KOPT-K1 (cell line): ENCODE measurements around the gene CNDP2.
"Not testable (repeated sequence)": the region's sequence is repeated elsewhere in the genome, so short reads cannot be mapped to it uniquely, and the experiment has no call there.

Experiments
- H3K27ac ChIP-seq: fragments of 200-600 bp; sonication (generic); 2 replicates; pipeline ENCODE4 v1.5.1; 2016; ENCODE audit warnings: antibody characterized with exemption, mild to moderate bottlenecking, low read depth, low read length; ENCODE audit not compliant: poor library complexity, severe bottlenecking
- H3K36me3 ChIP-seq: fragments of 200-600 bp; sonication (generic); 2 replicates; pipeline ENCODE4 v1.5.1; 2017; ENCODE audit warnings: antibody characterized with exemption, mild to moderate bottlenecking, low read length, moderate library complexity; ENCODE audit not compliant: insufficient read depth
- H3K9me3 ChIP-seq: fragments of 200-600 bp; sonication (generic); 2 replicates; pipeline ENCODE4 v1.5.1; 2017; ENCODE audit warnings: antibody characterized with exemption, low read length, mild to moderate bottlenecking; ENCODE audit not compliant: insufficient read depth, poor library complexity, severe bottlenecking

The CNDP2 gene

GRCh38 chr18:74546751-74547530 is 50.8 kb downstream of the CNDP2 start:
- Histone ChIP-seq H3K9me3 (peaks cover 36% of the 10 kb centered on the region), H3K36me3 (no peaks in the 10 kb centered on the region), H3K27ac (no peak overlapping the region)

- Histone ChIP-seq H3K27ac (no peak overlapping the region), H3K36me3 (no peaks in the 10 kb centered on the region), H3K9me3 (peaks cover 36% of the 10 kb centered on the region)
These were observed 51.7 kb downstream of the CNDP2 start for GRCh38 chr18:74547860-74548259.

GRCh38 chr18:74549591-74550104 is 53.5 kb downstream of the CNDP2 start:
- Histone ChIP-seq H3K36me3 (no peaks in the 10 kb centered on the region), H3K27ac (no peak overlapping the region), H3K9me3 (peaks cover 36% of the 10 kb centered on the region)

- Histone ChIP-seq H3K9me3 (peaks cover 36% of the 10 kb centered on the region), H3K36me3 (no peaks in the 10 kb centered on the region), H3K27ac (no peak overlapping the region)
These were observed 54.7 kb downstream of the CNDP2 start for GRCh38 chr18:74550886-74551285.

- no peaks in the 10 kb centered on the region for H3K36me3 ChIP-seq
- H3K9me3 ChIP-seq: peaks cover 32% of the 10 kb centered on the region
- no peak overlapping the region for H3K27ac ChIP-seq
These were observed 55.3 kb downstream of the CNDP2 start for GRCh38 chr18:74551452-74551851.

- Histone ChIP-seq H3K9me3 (peaks cover 27% of the 10 kb centered on the region), H3K27ac (no peak overlapping the region), H3K36me3 (no peaks in the 10 kb centered on the region)
These were observed 55.9 kb downstream of the CNDP2 start for GRCh38 chr18:74551936-74552555.

GRCh38 chr18:74556126-74556525 is 60.0 kb downstream of the CNDP2 start:
- Histone ChIP-seq H3K27ac (no peak overlapping the region), H3K9me3 (no peaks in the 10 kb centered on the region), H3K36me3 (no peaks in the 10 kb centered on the region)

GRCh38 chr18:74558096-74558495 is 61.9 kb downstream of the CNDP2 start:
- H3K9me3 ChIP-seq: no peaks in the 10 kb centered on the region
- no peak overlapping the region for H3K27ac ChIP-seq
- H3K36me3 ChIP-seq: no peaks in the 10 kb centered on the region

GRCh38 chr18:74562131-74562730 is 66.1 kb downstream of the CNDP2 start:
- peaks cover 28% of the 10 kb centered on the region for H3K9me3 ChIP-seq
- no peaks in the 10 kb centered on the region for H3K36me3 ChIP-seq
- H3K27ac ChIP-seq: no peak overlapping the region

- peaks cover 28% of the 10 kb centered on the region for H3K9me3 ChIP-seq
- no peak overlapping the region for H3K27ac ChIP-seq
- no peaks in the 10 kb centered on the region for H3K36me3 ChIP-seq
These were observed 66.6 kb downstream of the CNDP2 start for GRCh38 chr18:74562775-74563174.

GRCh38 chr18:74563999-74564398 is 67.8 kb downstream of the CNDP2 start:
- Histone ChIP-seq H3K27ac (no peak overlapping the region), H3K36me3 (no peaks in the 10 kb centered on the region), H3K9me3 (peaks cover 28% of the 10 kb centered on the region)

GRCh38 chr18:74565164-74565563 is 69.0 kb downstream of the CNDP2 start:
- H3K36me3 ChIP-seq, H3K27ac ChIP-seq: not testable (repeated sequence)
- peaks cover 28% of the 10 kb centered on the region for H3K9me3 ChIP-seq

- not testable (repeated sequence) for H3K36me3 ChIP-seq, H3K27ac ChIP-seq
These were observed 69.8 kb downstream of the CNDP2 start for GRCh38 chr18:74565993-74566392.

GRCh38 chr18:74567822-74568221 is 71.7 kb downstream of the CNDP2 start:
- H3K36me3 ChIP-seq: no peaks in the 10 kb centered on the region
- H3K27ac ChIP-seq: no peak overlapping the region
- peaks cover 28% of the 10 kb centered on the region for H3K9me3 ChIP-seq

More at GRCh38 chr18:74565993-74566392, 69.8 kb downstream of the CNDP2 start:
- H3K9me3 ChIP-seq: peaks cover 28% of the 10 kb centered on the region

- Histone ChIP-seq H3K36me3 (no peaks in the 10 kb centered on the region), H3K9me3 (peaks cover 28% of the 10 kb centered on the region), H3K27ac (no peak overlapping the region)
These were observed 73.2 kb downstream of the CNDP2 start for GRCh38 chr18:74569401-74569800.
